GM19239 (cell line): Measurements from ENCODE around the gene BOD1.
A peak's percentile ranks its signal among the peaks of the same experiment; 100 is the strongest.
"Not testable (repeated sequence)": the region's sequence is repeated elsewhere in the genome, so short reads cannot be mapped to it uniquely, and the experiment has no call there.

Experiments used
- DNase-seq: peaks from one replicate; pipeline ENCODE4 v3.0.0; 2011; ENCODE audit warnings: low spot score; ENCODE audit not compliant: insufficient read length
- FAIRE-seq: peaks from 2 replicates; lab custom pipeline; 2011; peaks lifted over from hg19 to GRCh38; lab: Jason Lieb, UNC

The BOD1 gene

GRCh38 chr5:173620784-173621183 is 4.3 kb upstream of the BOD1 start:
- no peak for FAIRE-seq

GRCh38 chr5:173618927-173619519 is 2.6 kb upstream of the BOD1 start:
- DNase-seq (peak; percentile 40), FAIRE-seq (peak; percentile 84)

More at GRCh38 chr5:173620784-173621183, 4.3 kb upstream of the BOD1 start:
- DNase-seq, result no peak

GRCh38 chr5:173615884-173616576 is 420 bp downstream of the BOD1 start:
- peak; percentile 95 for FAIRE-seq
- DNase-seq, result peak; percentile 57

- DNase-seq (no peak), FAIRE-seq (no peak)
Observed at GRCh38 chr5:173614591-173614990, 1.9 kb downstream of the BOD1 start.

GRCh38 chr5:173613433-173614159 is 2.9 kb downstream of the BOD1 start:
- DNase-seq (no peak), FAIRE-seq (no peak)

- DNase-seq (no peak), FAIRE-seq (no peak)
Observed at GRCh38 chr5:173612948-173613347, 3.5 kb downstream of the BOD1 start.

- no peak for FAIRE-seq
- no peak for DNase-seq
Observed at GRCh38 chr5:173611706-173612105, 4.7 kb downstream of the BOD1 start.

- FAIRE-seq (no peak), DNase-seq (no peak)
Observed at GRCh38 chr5:173604141-173604540, 12.3 kb downstream of the BOD1 start.

GRCh38 chr5:173602423-173602822 is 14.0 kb downstream of the BOD1 start:
- no peak for FAIRE-seq
- no peak for DNase-seq

GRCh38 chr5:173598686-173599085 is 17.8 kb downstream of the BOD1 start:
- DNase-seq (no peak), FAIRE-seq (no peak)

- no peak for FAIRE-seq
- DNase-seq, result no peak
Observed at GRCh38 chr5:173597304-173597703, 19.1 kb downstream of the BOD1 start.

GRCh38 chr5:173595841-173596240 is 20.6 kb downstream of the BOD1 start:
- DNase-seq (no peak), FAIRE-seq (no peak)

- DNase-seq, result no peak
- no peak for FAIRE-seq
Observed at GRCh38 chr5:173594061-173594460, 22.4 kb downstream of the BOD1 start.

- DNase-seq, result no peak
- FAIRE-seq, result no peak
Observed at GRCh38 chr5:173592050-173592669, 24.3 kb downstream of the BOD1 start.

- FAIRE-seq, result no peak
Observed at GRCh38 chr5:173591056-173591514, 25.4 kb downstream of the BOD1 start.

GRCh38 chr5:173590436-173591055 is 25.9 kb downstream of the BOD1 start:
- DNase-seq (no peak), FAIRE-seq (no peak)

More at GRCh38 chr5:173591056-173591514, 25.4 kb downstream of the BOD1 start:
- no peak for DNase-seq

- FAIRE-seq, DNase-seq: not testable (repeated sequence)
Observed at GRCh38 chr5:173586133-173586532, 30.3 kb downstream of the BOD1 start.

GRCh38 chr5:173583346-173583745 is 33.1 kb downstream of the BOD1 start:
- DNase-seq, result no peak
- no peak for FAIRE-seq

GRCh38 chr5:173582216-173583111 is 34.0 kb downstream of the BOD1 start:
- FAIRE-seq (no peak), DNase-seq (no peak)
